Parietal lobe (tissue), 1 donor: Measurements from ENCODE around the gene SETD9. TPM values are rescaled to one million over a fixed set of nuclear protein-coding genes. Genes with fewer than 3 reads are reported as not detected.

ENCODE experiments used
- total RNA-seq: library from RNA; depleted of rRNA; stranded (reverse); fragments of >200 nt; gene quantifications from one replicate; pipeline ENCODE4 v1.2.3, GENCODE V29; 2014

Gene SETD9
- 2.2 TPM for total RNA-seq

DNA sequence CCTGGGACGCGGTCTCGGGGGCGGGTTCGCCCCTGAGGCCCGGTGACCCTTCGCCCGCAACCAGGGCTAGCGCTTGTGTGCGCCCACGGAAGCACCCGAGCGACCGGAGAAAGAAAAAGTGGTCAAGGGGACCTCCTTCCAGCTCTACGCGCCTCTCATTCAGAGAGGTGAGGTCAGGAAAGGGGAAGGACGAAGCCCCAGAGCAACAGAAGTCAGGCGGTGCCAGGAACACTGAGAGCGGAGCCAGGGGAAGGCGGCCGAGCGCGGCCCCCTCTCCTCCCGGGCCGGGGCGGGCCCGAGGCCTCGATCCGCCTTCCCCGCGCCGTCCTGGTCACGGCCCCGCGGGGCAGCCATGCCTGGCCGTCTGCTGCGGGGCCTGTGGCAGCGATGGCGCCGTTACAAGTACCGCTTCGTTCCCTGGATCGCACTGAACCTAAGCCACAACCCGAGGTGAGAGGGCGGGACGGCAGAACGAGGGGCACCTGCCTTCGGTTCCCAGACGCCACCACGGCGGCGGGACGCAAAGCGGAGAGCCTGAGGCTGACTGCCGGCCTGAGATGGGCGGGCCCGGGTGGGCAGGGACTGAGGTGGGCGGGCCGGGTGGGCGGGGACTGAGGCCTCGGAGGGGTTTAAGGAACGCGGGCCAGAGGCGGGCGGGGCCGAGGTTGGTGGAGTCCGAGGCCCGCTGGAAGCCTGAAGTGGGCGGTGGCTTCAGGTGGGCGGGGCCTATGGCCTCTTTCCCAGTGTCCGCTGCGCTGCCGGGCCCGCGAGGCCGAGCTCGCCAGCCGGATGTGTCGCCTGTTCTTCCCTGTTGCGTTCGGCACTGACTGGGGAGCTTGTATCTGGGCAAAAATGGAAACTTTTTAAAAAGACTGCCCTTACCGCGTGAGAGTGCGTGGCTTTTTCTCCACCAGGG is at the start of gene SETD9:
SETD9 (plus strand) TSS at position 303 of the 916 bp plus-strand sequence; CDS start at position 353, 50 bp downstream.

GRCh38 chr5:56951946-56952691 is 42.7 kb downstream of the SETD9 start, which contains the start of gene MIER3:
Gene MIER3, minus strand, starts transcription at chr5:56952123. Its CDS starts 21 bp downstream, at chr5:56952102.

Other genes with a start within 250 kb of the SETD9 start
- gene MAP3K1, start 94.0 kb upstream of the SETD9 start, total RNA-seq, result 18.5 TPM
- gene MIER3, start 42.5 kb downstream of the SETD9 start, total RNA-seq, result 37.2 TPM